ENCODE results near the gene FAM169A. TPM values are rescaled to one million over a fixed set of nuclear protein-coding genes. Genes with fewer than 3 reads are reported as not detected.

FAM169A gene
- total RNA-seq, 1 experiment from 2014 or later, result 23.2 TPM

GRCh38 chr5:74766849-74767578, 99.2 kb downstream of the FAM169A start, which contains the start of the genes GFM2 and NSA2 (continued):
- peak; percentile 19 for TF ChIP-seq ZBTB33 (IDR thresholded peaks at IDR 0.05; ENCODE audit: extremely low read depth, insufficient replicate concordance, low read length)

- peak overlapping the region; percentile 70 for H3K27ac ChIP-seq (ENCODE audit: low read depth, low read length)
- CTCF ChIA-PET, result interaction anchor here (0.5 to 0.9 kb wide), 3 partner anchors 13 to 51 kb away, joined by 3 read pairs; no protein-coding TSS in a partner anchor
- peak; percentile 41 for DNase-seq (ENCODE audit: low read depth, low spot score)
These were observed 99.8 kb downstream of the FAM169A start for GRCh38 chr5:74766418-74766848.

More at GRCh38 chr5:74766418-74766848, 99.8 kb downstream of the FAM169A start:
- ChIA-PET RAD21 (ENCODE audit: low non-redundant PET in 1 of 2, low total read pairs in 2 of 2, uncharacterized antibody in 2 of 2, unreplicated experiment in 2 of 2) (no interaction called here), POLR2A (interaction anchor here (1.2 kb wide), 1 partner anchor 33 kb away, joined by 3 read pairs; no protein-coding TSS in a partner anchor)
- Histone ChIP-seq H3K4me2 (ENCODE audit: low read length) (peak overlapping the region; percentile 81), H3K9ac (ENCODE audit: low read length) (peak overlapping the region; percentile 82), H3K9me2 (ENCODE audit: insufficient read depth) (no peaks in the 10 kb centered on the region), H3K36me3 (ENCODE audit: control insufficient read depth in 1 of 2, insufficient read depth in 2 of 2, low read length in 2 of 2) (peaks cover 11 to 19% of the 10 kb centered on the region in 2 experiments; a peak in 3 of 4 replicates), H3K79me2 (ENCODE audit: insufficient read depth, low read length) (peaks cover 75% of the 10 kb centered on the region), H2AFZ (ENCODE audit: low read depth, low read length, poor library complexity, severe bottlenecking) (peak overlapping the region; percentile 91), H3K4me3 (replicated peaks in 1 of 2; ENCODE audit: low read depth in 1 of 2, low read length in 2 of 2) (peak overlapping the region; percentile 86 to 99), H4K20me1 (ENCODE audit: insufficient read depth) (no peaks in the 10 kb centered on the region), H3K4me1 (ENCODE audit: control insufficient read depth in 1 of 2, insufficient read depth in 2 of 2, low read length in 2 of 2) (peaks cover 24 to 44% of the 10 kb centered on the region in 2 experiments; a peak in 3 of 4 replicates), H3K9me3 (ENCODE audit: control insufficient read depth in 1 of 2, insufficient read depth in 1 of 2, low read depth in 1 of 2, low read length in 2 of 2) (no peaks in the 10 kb centered on the region), H3K27me3 (ENCODE audit: insufficient read depth, low read length) (no peaks in the 10 kb centered on the region)
- BruUV-seq (replicated peaks), result TSS peak; percentile 69
- no peak for TF ChIP-seq REST (IDR thresholded peaks at IDR 0.05; ENCODE audit: low read depth)
- TF ChIP-seq CTCF (IDR thresholded peaks at IDR 0.05 in 2 of 3, conservative IDR thresholded peaks at IDR 0.05 in 1 of 3; ENCODE audit: borderline replicate concordance in 1 of 3, insufficient read depth in 1 of 3, low read depth in 2 of 3, low read length in 2 of 3), result peak; percentile 30 to 69 (median 42); a peak in 5 of 6 replicates
- peak; percentile 44; the same call in 1 of the 2 replicates for TF ChIP-seq RAD21 (IDR thresholded peaks at IDR 0.05; ENCODE audit: low read depth)
- peak; percentile 60 for ATAC-seq
- intact Hi-C loops (cut with micrococcal nuclease), result loop anchor here (1.0 kb wide), 1 partner anchor 137 kb away; no protein-coding TSS in a partner anchor
